ENCODE measurements around the gene MRPS2.
"Not testable (repeated sequence)": the region's sequence is repeated elsewhere in the genome, so short reads cannot be mapped to it uniquely, and the experiment has no call there.

Gene MRPS2

DNA sequence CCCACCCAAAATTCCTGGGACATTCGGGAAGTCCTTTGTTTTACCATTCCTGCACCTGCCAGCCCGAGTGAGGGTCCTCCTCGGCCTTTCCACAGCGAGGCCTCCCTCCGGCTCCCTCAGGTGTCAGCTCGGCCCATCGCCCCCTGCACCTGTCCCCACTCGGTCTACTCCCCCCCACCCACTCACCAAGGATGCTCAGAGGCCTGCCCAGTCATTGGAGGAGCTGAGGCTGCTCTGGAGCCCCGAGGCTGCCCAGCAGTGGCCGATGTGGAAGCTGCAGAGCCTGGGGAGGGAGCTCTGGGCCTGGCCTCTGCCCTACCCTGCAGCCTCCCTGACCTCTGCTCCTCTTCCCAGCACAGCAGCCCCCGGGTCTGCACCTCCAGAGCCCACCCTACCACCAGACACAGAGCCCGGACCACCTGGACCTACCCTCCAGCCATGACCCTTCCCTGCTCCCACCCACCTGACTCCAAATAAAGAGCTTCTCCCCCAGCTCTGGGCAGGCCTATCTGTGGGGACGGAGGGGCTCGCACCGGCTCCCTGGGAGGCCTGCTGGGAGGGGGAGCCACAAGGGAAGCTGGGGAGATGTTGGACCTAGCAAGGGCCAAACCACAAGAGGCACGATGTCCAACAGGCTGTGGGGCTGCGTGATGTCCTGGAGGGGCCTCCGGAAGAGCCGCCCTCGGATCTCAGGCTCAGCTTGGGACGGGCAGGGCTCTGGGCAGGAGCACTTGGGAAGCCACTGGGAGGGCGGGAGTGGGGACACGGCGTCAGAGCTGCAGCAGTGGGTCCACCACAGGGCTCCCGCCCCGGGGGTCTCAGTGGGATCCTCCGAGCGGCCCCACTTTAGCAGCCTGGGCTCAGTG lies 49.2 kb downstream of the MRPS2 start:
- not testable (repeated sequence) for H3K27ac ChIP-seq, H3K4me3 ChIP-seq

DNA sequence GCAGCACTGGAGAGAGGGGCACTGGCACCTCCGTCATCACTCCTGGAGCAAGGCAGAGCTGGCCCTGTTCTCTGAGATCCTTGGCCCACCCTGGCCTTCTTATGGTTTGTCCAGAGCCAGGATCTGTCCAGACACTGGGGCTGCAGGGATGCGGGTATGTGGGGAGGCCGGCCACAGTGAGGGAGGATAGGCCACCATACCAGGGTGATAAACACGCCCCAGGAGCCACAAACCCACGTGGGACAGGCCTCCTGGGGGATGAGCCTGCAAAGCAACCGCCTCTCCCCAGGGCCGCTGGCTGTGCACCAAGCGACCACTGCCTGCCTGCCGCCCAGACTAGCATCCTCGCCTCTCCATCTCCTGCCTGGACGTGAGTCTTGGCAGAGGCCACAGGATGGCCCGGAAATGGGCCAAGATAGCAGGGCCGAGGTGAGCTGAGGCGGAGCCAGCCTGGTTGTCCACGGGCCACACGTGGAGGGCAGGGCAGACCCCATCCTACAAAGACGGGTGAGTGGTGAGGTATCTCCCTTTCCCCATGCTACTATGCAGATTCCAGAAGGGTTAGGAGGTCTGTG lies 49.9 kb downstream of the MRPS2 start:
- Histone ChIP-seq H3K4me3 (no peak overlapping the region), H3K27ac (no peak overlapping the region)

DNA sequence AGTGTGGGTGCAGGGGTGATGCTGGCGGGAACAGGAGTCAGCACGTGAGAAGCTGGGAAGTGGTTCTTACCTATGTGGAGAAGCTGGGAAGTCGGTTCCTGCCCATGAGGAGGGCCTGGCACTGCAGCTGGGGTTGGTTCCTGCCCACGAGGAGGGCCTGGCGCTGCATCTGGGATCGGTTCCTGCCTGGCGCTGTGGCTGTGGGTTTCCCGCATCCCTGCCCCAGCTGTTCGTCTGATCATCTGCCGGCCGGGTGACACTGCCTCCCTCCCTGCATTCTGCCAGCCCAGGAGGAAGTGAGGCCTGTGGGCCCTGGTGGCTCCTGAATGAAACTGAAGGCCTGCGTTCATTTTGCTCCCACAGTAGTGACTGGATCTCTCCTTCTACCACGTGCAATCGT lies 50.5 kb downstream of the MRPS2 start:
- H3K4me3 ChIP-seq, result no peak overlapping the region

DNA sequence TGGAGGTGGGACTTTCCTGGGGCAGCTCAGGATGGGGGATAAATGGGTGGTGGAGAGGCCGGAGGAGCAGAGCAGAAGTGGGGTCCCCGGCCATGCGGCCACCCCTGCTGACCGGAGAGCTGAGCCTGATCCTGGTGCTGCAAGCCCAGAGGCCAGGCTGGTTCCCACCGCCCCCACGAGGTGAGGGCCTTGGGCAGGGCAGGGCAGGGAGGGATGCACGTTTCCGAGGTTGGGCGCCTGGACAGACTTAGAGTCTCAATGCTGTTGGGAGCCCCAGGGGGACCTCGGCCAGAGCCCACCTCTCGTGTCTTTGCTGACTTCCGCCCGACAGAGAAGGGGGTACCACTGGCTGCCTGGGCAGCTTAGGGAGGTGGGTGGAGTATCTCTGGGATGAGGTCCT lies 51.0 kb downstream of the MRPS2 start:
- H3K27ac ChIP-seq, result no peak overlapping the region
- no peak overlapping the region for H3K4me3 ChIP-seq

More for the DNA sequence above, 50.5 kb downstream of the MRPS2 start:
- no peak overlapping the region for H3K27ac ChIP-seq

DNA sequence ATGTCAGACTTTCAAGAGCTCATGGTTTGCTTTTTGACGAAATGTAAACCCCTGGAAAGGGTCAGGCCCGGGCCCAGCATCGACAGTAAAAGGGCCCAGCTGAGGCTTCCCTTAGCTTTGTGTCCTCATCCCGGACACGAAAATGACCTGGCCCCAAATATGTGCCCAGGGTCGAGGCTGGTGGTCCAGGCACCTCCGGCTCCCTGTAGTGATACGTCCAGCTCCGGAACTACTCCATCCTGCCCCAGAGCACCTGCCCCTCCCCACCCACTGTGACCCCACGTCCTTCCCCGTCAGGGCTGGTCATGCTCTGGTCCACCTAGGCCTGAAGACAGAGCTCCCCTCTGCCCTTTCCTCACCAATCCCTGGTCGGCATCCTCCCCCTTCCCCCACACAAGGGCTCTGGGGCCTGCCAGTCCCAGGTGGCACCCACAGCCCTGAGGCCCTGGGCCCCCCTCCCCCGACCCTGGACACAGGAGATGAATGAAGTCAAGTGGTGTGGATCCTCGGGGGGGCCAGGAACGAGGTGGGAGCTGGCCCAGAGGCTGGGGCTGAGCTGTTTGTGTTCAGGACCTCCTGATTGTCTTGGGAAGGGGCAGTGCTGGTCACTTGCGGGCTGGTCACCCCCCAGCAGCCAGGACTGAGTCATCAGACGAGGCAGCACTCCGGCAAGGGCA lies 51.7 kb downstream of the MRPS2 start:
- no peak overlapping the region for H3K4me3 ChIP-seq

DNA sequence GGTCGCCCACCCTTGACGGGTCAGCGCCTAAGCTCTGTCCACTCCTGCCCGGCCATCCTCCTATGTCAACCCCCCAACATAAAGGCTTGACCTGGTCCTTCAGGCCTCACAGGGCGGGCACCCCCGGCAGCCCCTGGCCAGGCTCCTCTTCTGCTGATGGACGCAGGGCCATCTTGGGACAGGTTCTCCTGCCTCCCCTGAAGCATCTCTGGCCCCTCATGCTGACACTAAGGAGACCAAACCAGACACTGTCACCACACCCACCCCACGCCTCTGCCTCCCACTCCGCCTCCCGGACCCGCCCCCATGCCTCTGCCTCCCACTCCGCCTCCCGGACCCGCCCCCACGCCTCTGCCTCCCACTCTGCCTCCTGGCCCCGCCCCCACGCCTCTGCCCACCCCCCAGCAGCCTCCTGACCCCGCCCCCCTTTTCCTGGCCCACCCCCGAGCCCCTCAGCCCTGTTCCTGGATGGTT lies 52.3 kb downstream of the MRPS2 start:
- Histone ChIP-seq H3K27ac (no peak overlapping the region), H3K4me3 (no peak overlapping the region)

More for the DNA sequence above, 51.7 kb downstream of the MRPS2 start:
- H3K27ac ChIP-seq, result no peak overlapping the region
